ENCODE results near the gene IRGQ.

The IRGQ gene

DNA sequence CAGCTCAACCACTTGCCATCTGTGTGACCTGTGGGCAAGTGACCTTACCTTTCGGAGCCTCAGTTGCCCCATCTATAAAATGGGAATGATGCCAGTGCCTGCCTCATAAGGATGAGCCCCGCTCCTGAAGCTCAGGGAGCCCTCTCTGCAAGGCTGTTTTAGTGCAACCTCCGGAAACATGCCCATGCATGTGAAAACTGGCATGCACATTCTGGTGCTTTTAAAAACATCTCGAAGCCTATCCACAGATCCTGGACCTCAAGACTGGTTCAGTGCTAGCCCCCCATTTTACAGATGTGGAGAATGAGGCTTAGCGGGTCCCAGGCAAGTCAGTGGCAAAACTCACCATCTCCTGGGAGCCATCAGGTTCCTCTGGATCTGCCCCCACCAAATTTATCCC, 38.1 kb upstream of the IRGQ start:
- no peak for TF ChIP-seq ZFX (IDR thresholded peaks at IDR 0.05)
- TF ChIP-seq, protein P1, sequence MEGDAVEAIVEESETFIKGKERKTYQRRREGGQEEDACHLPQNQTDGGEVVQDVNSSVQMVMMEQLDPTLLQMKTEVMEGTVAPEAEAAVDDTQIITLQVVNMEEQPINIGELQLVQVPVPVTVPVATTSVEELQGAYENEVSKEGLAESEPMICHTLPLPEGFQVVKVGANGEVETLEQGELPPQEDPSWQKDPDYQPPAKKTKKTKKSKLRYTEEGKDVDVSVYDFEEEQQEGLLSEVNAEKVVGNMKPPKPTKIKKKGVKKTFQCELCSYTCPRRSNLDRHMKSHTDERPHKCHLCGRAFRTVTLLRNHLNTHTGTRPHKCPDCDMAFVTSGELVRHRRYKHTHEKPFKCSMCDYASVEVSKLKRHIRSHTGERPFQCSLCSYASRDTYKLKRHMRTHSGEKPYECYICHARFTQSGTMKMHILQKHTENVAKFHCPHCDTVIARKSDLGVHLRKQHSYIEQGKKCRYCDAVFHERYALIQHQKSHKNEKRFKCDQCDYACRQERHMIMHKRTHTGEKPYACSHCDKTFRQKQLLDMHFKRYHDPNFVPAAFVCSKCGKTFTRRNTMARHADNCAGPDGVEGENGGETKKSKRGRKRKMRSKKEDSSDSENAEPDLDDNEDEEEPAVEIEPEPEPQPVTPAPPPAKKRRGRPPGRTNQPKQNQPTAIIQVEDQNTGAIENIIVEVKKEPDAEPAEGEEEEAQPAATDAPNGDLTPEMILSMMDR (conservative IDR thresholded peaks at IDR 0.05) = no peak
- no peak overlapping the region for H3K27ac ChIP-seq

DNA sequence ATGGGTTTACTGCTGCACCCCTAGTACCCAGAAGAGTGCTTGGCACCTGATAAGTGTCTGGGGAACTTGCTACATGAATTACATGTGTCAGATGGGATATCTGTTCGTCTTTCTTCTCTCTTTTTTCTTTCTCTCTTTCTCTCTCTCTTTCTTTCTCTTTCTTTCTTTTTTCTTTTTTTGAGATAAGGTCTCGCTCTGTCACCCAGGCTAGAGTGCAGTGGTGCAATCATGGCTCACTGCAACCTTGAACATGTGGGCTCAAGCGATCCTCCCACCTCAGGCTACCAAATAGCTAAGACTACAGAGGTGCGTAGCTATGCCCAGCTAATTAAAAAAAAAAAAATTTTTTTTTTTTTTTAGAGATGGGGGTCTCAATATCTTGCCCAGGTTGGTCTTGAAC, 37.6 kb upstream of the IRGQ start:
- TF ChIP-seq ZFX (IDR thresholded peaks at IDR 0.05) = no peak
- TF ChIP-seq, protein P1 (conservative IDR thresholded peaks at IDR 0.05) = no peak
- no peak overlapping the region for H3K27ac ChIP-seq

DNA sequence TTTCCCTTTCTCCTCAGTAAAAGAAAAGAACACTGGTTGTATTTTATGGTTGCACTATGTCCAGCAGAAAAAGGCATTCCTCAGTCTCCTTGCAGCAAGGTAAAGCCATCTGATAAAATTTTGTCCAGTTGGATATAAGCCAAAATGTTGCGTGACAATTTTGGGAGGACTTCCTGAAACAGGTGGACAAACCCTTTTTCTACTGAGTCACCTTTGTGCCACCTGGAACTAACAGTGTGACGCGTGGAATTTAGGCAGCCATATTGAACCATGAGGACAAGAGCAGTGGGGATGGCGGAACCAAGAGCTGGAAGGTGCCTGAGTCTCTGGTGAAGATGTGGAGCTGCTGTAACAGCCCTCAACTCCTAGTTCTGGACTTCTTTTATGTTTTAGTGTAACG, 35.6 kb upstream of the IRGQ start:
- no peak overlapping the region for H3K27ac ChIP-seq
- TF ChIP-seq, protein P1 (conservative IDR thresholded peaks at IDR 0.05) = no peak
- no peak for TF ChIP-seq ZFX (IDR thresholded peaks at IDR 0.05)

DNA sequence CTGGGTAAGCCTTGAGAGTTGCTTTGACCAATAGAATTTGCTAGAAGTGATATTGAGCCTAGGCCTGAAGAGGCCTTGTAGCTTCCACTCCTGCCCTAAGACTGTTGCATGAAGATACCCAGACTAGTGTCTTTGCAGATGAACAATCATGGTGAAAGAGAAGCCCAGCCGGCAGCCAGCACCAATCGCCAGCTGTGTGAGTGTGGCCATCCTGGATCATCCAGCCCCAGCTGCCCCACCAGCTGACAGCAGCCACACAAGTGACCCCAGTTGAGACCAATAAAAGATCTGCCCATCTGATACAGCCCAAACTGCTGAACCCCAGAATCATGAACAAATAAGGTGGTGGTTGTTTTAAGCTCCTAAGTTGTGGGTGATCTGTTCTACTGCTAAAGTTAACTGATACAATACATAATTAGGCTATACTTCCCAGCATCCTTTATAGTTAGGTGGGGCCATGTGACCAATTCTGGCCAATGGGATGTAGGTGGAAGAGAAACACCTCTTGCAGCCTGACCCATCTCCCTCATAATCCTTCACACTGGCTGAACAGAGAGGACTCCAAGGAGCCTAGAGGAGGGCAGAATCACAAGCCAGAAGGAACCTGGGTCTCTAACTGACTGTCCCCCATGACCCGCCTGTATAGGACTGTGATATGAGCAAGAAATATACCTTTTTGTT, 32.9 kb upstream of the IRGQ start:
- TF ChIP-seq, protein P1 (conservative IDR thresholded peaks at IDR 0.05) = no peak
- no peak for TF ChIP-seq ZFX (IDR thresholded peaks at IDR 0.05)
- no peak overlapping the region for H3K27ac ChIP-seq

DNA sequence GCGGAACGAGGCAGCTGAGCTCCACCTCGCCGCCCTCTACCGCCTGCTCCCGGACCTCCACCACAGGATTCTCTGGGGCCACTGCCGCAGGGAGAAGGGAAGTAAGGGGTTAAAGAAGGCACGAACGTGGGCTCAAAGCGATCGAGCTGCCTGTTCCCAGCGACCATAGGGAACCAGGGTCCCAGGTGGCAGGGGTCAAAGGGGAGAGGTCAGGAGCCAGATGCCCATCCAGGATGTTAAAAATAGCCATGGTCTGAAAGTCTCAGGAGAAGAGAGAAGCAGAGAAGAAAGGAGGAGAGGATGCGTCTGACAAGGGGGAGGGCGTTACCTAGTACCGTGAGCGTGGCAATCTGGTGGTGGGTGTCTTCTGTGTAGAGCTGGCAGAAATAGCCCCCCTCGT, 30.9 kb upstream of the IRGQ start:
- H3K27ac ChIP-seq = no peak overlapping the region
- TF ChIP-seq, protein P1 (conservative IDR thresholded peaks at IDR 0.05) = no peak
- no peak for TF ChIP-seq ZFX (IDR thresholded peaks at IDR 0.05)

DNA sequence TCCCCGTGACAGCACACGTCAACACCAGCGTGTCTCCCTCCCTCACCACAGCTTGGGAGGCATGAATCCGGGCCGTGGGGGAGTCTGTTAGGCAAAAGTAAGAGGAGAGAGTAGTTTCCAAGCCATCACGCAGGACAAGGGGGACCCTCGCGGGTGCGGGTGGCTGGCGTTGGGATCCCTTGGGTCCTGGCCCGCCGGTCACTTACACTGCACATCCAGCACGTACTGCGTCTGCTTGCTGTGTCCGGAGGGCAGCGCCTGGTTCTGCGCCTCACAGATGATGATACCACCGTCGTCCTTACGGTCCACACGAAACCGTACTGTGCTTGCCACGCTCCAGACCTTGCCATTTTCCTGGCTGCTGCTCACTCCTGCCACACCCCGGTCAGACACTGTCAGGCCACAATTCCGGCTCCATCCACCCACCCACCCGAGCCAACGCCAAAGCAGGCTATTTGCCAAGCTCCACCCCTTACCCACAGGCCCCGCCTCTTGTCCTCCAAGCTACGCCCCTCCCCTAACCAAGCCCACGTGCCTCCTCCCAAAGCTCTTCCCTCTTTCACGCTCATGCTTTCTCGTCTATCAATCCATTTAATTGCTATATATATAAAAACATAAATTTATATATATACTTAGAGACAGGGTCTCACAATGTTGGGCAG, 30.1 kb upstream of the IRGQ start:
- H3K27ac ChIP-seq = no peak overlapping the region
- no peak for TF ChIP-seq ZFX (IDR thresholded peaks at IDR 0.05)
- TF ChIP-seq, protein P1 (conservative IDR thresholded peaks at IDR 0.05) = no peak

DNA sequence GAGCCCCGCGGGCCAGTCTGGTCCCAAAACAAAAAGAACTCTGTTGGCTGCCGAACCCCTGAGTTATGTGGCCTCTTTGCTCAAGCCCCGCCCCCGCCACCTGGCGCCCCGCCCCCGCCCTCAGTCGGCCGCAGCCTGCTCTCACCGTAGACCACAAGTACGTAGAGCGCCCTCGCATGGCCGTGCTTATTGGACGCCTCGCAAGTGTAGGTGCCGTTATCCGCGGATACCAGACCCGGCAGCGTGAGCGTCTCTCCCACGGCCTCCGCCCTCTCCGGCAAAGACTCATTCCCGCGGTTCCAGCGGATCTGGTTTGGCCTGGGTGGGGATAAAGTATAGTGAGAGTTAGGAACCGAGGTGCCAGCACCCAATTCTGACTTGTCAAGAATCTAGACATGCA, 29.0 kb upstream of the IRGQ start:
- TF ChIP-seq ZFX (IDR thresholded peaks at IDR 0.05) = no peak
- TF ChIP-seq, protein P1 (conservative IDR thresholded peaks at IDR 0.05) = no peak
- no peak overlapping the region for H3K27ac ChIP-seq
